K562 (cell line): Measurements from ENCODE around the gene SLC27A2. TPM values are rescaled to one million over a fixed set of nuclear protein-coding genes. Genes with fewer than 3 reads are reported as not detected.

Source experiments
- ATAC-seq: fragments of 200-7000 bp; cut with Tn5 transposase; 3 replicates; pipeline ENCODE4 v1.9.1; 2020; ENCODE audit warnings: moderate library complexity
- BruUV-seq: library from RNA; stranded (reverse); fragments of 400-500 nt; replicated peaks from 2 replicates; lab custom pipeline; 2021; lab: Mats Ljungman, UMichigan
- CTCF ChIA-PET: fragments of 300-600 bp; formaldehyde crosslinking; extraction: SDS; loops from one replicate; lab custom pipeline; 2021; ENCODE audit warnings: low intra/inter-chr PET ratio; lab: Yijun Ruan, JAX
- POLR2A ChIA-PET: fragments of 300-600, 350-650 bp; sonication (Branson Sonifier 250); formaldehyde crosslinking; extraction: SDS; loops from one replicate; lab custom pipeline; 2021; ENCODE audit warnings: antibody characterized with exemption, inconsistent platforms; lab: Yijun Ruan, JAX
- DNase-seq, 4 experiments: peaks; one replicate each; pipeline versions ENCODE4 v3.0.0 to v3.0.0-alpha.2; 2011 to 2018; ENCODE audit warnings: low spot score in 3 of 4, mixed read lengths in 3 of 4; ENCODE audit errors: extremely low read depth in 1 of 4
- FAIRE-seq: peaks from 2 replicates; lab custom pipeline; 2011; peaks lifted over from hg19 to GRCh38; lab: Jason Lieb, UNC
- H2AFZ ChIP-seq: 2 replicates; pipeline ENCODE4 v1.6.0; 2011; ENCODE audit warnings: low read depth, low read length, control low read depth, inconsistent platforms
- H3K27ac ChIP-seq: fragments of 200-600 bp; 3 replicates; pipeline ENCODE4 v1.8.0; 2011; ENCODE audit warnings: low read depth, mild to moderate bottlenecking, control low read depth, inconsistent platforms, low read length, moderate library complexity, mixed read lengths; ENCODE audit errors: extremely low read depth
- H3K27me3 ChIP-seq, 2 experiments: fragments of 300-600 bp in 1 of 2; 2 replicates in 1 of 2; 3 replicates in 1 of 2; pipeline versions ENCODE4 v1.6.0 to v1.8.0; 2011; ENCODE audit warnings: inconsistent platforms in 2 of 2, low read length in 2 of 2, mild to moderate bottlenecking in 1 of 2, mixed read lengths in 1 of 2, moderate library complexity in 1 of 2; ENCODE audit not compliant: control insufficient read depth in 2 of 2, insufficient read depth in 2 of 2
- H3K36me3 ChIP-seq: fragments of 300-600 bp; 3 replicates; pipeline ENCODE4 v1.8.0; 2011; ENCODE audit warnings: mild to moderate bottlenecking, low read length, inconsistent platforms; ENCODE audit not compliant: control insufficient read depth, insufficient read depth
- H3K4me1 ChIP-seq, 2 experiments: fragments of 200-600 bp in 1 of 2; replicated peaks in 1 of 2; 2 replicates in 1 of 2; 3 replicates in 1 of 2; pipeline versions ENCODE4 v1.5.1 to v1.8.0; 2011; ENCODE audit warnings: inconsistent platforms in 2 of 2, low read length in 2 of 2, mild to moderate bottlenecking in 1 of 2, mixed read lengths in 1 of 2, moderate library complexity in 1 of 2; ENCODE audit not compliant: control insufficient read depth in 2 of 2, insufficient read depth in 2 of 2
- H3K4me2 ChIP-seq: 2 replicates; pipeline ENCODE4 v1.6.1; 2011; ENCODE audit warnings: low read length, control low read depth, inconsistent platforms, mixed read lengths; ENCODE audit not compliant: insufficient read depth
- H3K4me3 ChIP-seq: fragments of 200-600 bp; sonication (generic), shearing (Covaris generic); 2 replicates; pipeline ENCODE4 v1.5.1; 2016; ENCODE audit warnings: control low read depth, inconsistent platforms
- H3K79me2 ChIP-seq: fragments of 200-600 bp; 3 replicates; pipeline ENCODE4 v1.8.0; 2011; ENCODE audit warnings: low read length, inconsistent platforms; ENCODE audit not compliant: control insufficient read depth, insufficient read depth
- H3K9ac ChIP-seq, 2 experiments: 2 replicates each; pipeline versions ENCODE4 v1.6.0 to v1.6.1; 2011; ENCODE audit warnings: low read depth in 2 of 2, low read length in 2 of 2, control low read depth in 1 of 2, inconsistent platforms in 1 of 2, mild to moderate bottlenecking in 1 of 2, mixed read lengths in 1 of 2; ENCODE audit not compliant: insufficient read depth in 1 of 2
- H3K9me1 ChIP-seq: one replicate; pipeline ENCODE4 v1.6.0; 2011; ENCODE audit warnings: inconsistent platforms, mild to moderate bottlenecking, low read length, moderate library complexity; ENCODE audit not compliant: control insufficient read depth, insufficient read depth
- H3K9me3 ChIP-seq: replicated peaks from 2 replicates; pipeline ENCODE4 v1.5.1; 2011; ENCODE audit warnings: low read depth, low read length, inconsistent platforms; ENCODE audit not compliant: control insufficient read depth, insufficient read depth
- H4K20me1 ChIP-seq: replicated peaks from 2 replicates; pipeline ENCODE4 v1.6.1; 2011; ENCODE audit warnings: low read length, inconsistent platforms, mixed read lengths; ENCODE audit not compliant: control insufficient read depth, insufficient read depth
- BCOR ChIP-seq: fragments of 450-650 bp; IDR thresholded peaks from 2 replicates; pipeline ENCODE4 v1.6.1; 2016
- HNRNPH1 ChIP-seq: fragments of 200-400 bp; formaldehyde crosslinking; optimal IDR thresholded peaks from 2 replicates; pipeline ENCODE3; 2017; ENCODE audit warnings: low read depth, mild to moderate bottlenecking, low read length, moderate library complexity
- JUND ChIP-seq, 2 experiments: IDR thresholded peaks; 2 replicates in 1 of 2; 3 replicates in 1 of 2; pipeline ENCODE4 v1.6.1; 2011; ENCODE audit warnings: borderline replicate concordance in 2 of 2, low read depth in 2 of 2, low read length in 2 of 2, improper control_type of control experiment in 1 of 2, missing biosample characterization in 1 of 2, missing genetic modification characterization in 1 of 2, missing genetic modification reagents in 1 of 2
- MECOM ChIP-seq: fragments of 250-450 bp; sonication (Bioruptor Pico); IDR thresholded peaks from 2 replicates; pipeline ENCODE4 v1.8.0; 2022; ENCODE audit warnings: inconsistent platforms
- PKNOX1 ChIP-seq: fragments of 450-650 bp; IDR thresholded peaks from 2 replicates; pipeline ENCODE4 v1.6.1; 2016
- POLR2H ChIP-seq: IDR thresholded peaks from 2 replicates; pipeline ENCODE4 v1.6.1; 2016; ENCODE audit warnings: missing genetic modification characterization, low read depth, mild to moderate bottlenecking, control low read depth, missing compliant biosample characterization, moderate library complexity
- SIRT6 ChIP-seq: IDR thresholded peaks from one replicate; pipeline ENCODE4 v1.6.1; 2012; ENCODE audit warnings: low read depth, mild to moderate bottlenecking, control low read depth, inconsistent platforms, low read length, moderate library complexity
- SMARCA4 ChIP-seq: fragments of 450-650 bp; IDR thresholded peaks from 2 replicates; pipeline ENCODE4 v1.6.1; 2016
- ZNF212 ChIP-seq: fragments of 450-650 bp; formaldehyde crosslinking; IDR thresholded peaks from 2 replicates; pipeline ENCODE4 v1.4.0; 2020; ENCODE audit warnings: mild to moderate bottlenecking
- ZNF444 ChIP-seq: fragments of 250-450 bp; sonication (Bioruptor Pico); IDR thresholded peaks from 2 replicates; pipeline ENCODE4 v1.4.0; 2020; ENCODE audit warnings: mild to moderate bottlenecking, moderate library complexity
- ZNF584 ChIP-seq: fragments of 200-800 bp; sonication (Bioruptor generic); IDR thresholded peaks from 2 replicates; pipeline ENCODE4 v1.6.1; 2016; ENCODE audit warnings: low read depth, mild to moderate bottlenecking, missing genetic modification characterization, missing compliant biosample characterization
- WGBS: fragments of 100-300 bp; shearing (Covaris generic); methylation state at CpG from one replicate; pipeline ENCODE4 v1.1.6; 2016; ENCODE audit warnings: low coverage, mixed read lengths; ENCODE audit not compliant: insufficient coverage; ENCODE audit errors: missing lambda C conversion rate; 5-methylcytosine and 5-hydroxymethylcytosine counted together
- in situ Hi-C: fragments of 300-500 bp; cut with MboI; formaldehyde crosslinking; loops from 4 replicates; pipeline ENCODE4 v1.15.0; 2018; ENCODE audit warnings: inconsistent platforms, mixed read lengths
- intact Hi-C: fragments of 100-400 bp; cut with micrococcal nuclease; formaldehyde crosslinking; loops from 2 replicates; pipeline ENCODE4 v1.14.2; 2022
- polyA plus RNA-seq, 8 experiments: library from polyadenylated mRNA; depleted of rRNA in 4 of 8; stranded (reverse) in 5 of 8; unstranded in 3 of 8; fragments of >200 nt; fragmentation: Nextera tagmentation in 2 of 8; fragmentation: Illumina TruSeq in 1 of 8; extraction: Ambion mirVana in 2 of 8; extraction: Trizol in 1 of 8; gene quantifications; 2 replicates each; pipeline versions ENCODE4 v1.2.1 to v1.2.3, GENCODE V29; 2011 to 2014; ENCODE audit warnings: inconsistent platforms in 1 of 8, missing spikeins in 1 of 8
- total RNA-seq, 7 experiments: library from RNA; depleted of rRNA in 6 of 7; stranded (reverse); fragments of >200 nt in 6 of 7; fragmentation: Illumina TruSeq in 2 of 7; extraction: Trizol in 2 of 7; gene quantifications; 2 replicates each; pipeline versions ENCODE4 v1.2.1 to v1.2.3, GENCODE V29; 2011 to 2021; ENCODE audit warnings: low replicate concordance in 1 of 7
- TF ChIP-seq, protein P1 (sequence below): fragments of 450-650 bp; IDR thresholded peaks from 2 replicates; pipeline ENCODE4 v1.6.1; 2018; ENCODE audit not compliant: partially characterized antibody
- TF ChIP-seq, protein P2 (sequence below): fragments of 150-350 bp; IDR thresholded peaks from 2 replicates; pipeline ENCODE4 v1.6.1; 2014; ENCODE audit warnings: low read depth, mild to moderate bottlenecking, low read length, borderline replicate concordance

SLC27A2 gene
- total and polyA plus RNA-seq, 9 of the 15 experiments (the other 6 are each of a cell fraction or from before 2014, with no cell fraction given), result 4.9 to 38.0 (median 22.7) TPM

DNA sequence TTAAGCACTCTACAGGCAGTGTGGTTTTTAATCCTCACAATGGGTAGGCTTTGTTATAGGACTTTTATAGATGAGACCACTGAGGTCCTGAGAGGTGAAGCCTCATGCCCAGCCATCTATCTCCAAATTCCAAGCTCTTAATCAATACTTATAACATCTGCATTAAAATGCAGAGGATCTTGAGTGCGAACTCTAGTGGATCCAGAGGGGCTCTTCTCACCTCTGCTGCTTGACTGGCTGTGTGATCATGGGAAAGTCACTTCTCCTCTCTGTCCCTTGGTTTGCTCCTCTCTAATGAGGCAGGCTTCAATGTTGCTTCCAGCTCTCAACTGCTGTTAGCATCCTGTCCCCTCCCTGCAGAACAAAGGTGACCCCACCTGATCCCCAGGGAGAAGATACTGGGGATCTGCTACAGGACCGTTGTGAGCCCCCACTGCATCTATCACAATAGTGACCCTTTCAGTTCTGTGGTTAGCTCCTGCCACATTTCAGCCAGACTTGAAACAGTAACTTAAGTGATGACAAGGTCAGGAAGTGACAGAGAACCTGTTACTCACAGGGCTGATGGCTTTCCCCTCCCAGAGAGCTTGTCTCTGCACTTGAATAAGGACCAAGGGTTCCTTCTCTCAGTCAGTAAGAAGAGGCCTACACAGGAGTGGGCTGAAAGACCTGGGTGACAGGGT is 1.3 kb downstream of the SLC27A2 start:
- in situ Hi-C loops (no loop called here), intact Hi-C loops (loop anchor here (2.0 to 5.0 kb wide), 4 partner anchors 34 to 244 kb away; no protein-coding TSS in a partner anchor)
- H3K4me1 ChIP-seq, result peaks cover 16 to 21% of the 10 kb centered on the region in 2 experiments; a peak in 4 of 5 replicates
- peak overlapping the region; percentile 85 for H3K4me2 ChIP-seq
- H3K9me3 ChIP-seq, result no peaks in the 10 kb centered on the region
- H3K9ac ChIP-seq, result peak overlapping the region; percentile 35 to 96
- ATAC-seq, result peak; percentile 43
- peak overlapping the region; percentile 95 for H2AFZ ChIP-seq
- no peaks in the 10 kb centered on the region for H4K20me1 ChIP-seq
- 41% methylated on average over 2 of the region's 2 CpGs for WGBS
- DNase-seq, result peak in 2 of 4 experiments; percentile 39 to 62
- POLR2A ChIA-PET, result interaction anchor here (0.6 to 2.0 kb wide), 5 partner anchors 12 to 78 kb away, joined by 3 to 8 read pairs (median 4); no protein-coding TSS in a partner anchor
- H3K4me3 ChIP-seq, result peak overlapping the region; percentile 65
- peaks cover 25% of the 10 kb centered on the region for H3K79me2 ChIP-seq
- FAIRE-seq, result peak; percentile 79
- no peaks in the 10 kb centered on the region; the same call in 2 of the 3 replicates for H3K36me3 ChIP-seq
- CTCF ChIA-PET, result no interaction called here
- H3K9me1 ChIP-seq, result no peaks in the 10 kb centered on the region
- H3K27ac ChIP-seq, result no peak overlapping the region
- BruUV-seq, result TSS peak; percentile 46
- no peaks in the 10 kb centered on the region for H3K27me3 ChIP-seq
- 0 out of 2 replicates have a peak, but pooled peaks have one; percentile 31 for TF ChIP-seq ZNF584 (CRISPR knock-in tag)
- TF ChIP-seq ZNF444 (CRISPR knock-in tag), result no peak
- 0 out of 2 replicates have a peak, but pooled peaks have one; percentile 26 for TF ChIP-seq JUND (IDR thresholded peaks at IDR 0.05; ENCODE audit: borderline replicate concordance, low read depth, low read length)
- no peak for TF ChIP-seq JUND (tag; IDR thresholded peaks at IDR 0.05; ENCODE audit: borderline replicate concordance, low read depth, low read length)
- TF ChIP-seq, protein P1, sequence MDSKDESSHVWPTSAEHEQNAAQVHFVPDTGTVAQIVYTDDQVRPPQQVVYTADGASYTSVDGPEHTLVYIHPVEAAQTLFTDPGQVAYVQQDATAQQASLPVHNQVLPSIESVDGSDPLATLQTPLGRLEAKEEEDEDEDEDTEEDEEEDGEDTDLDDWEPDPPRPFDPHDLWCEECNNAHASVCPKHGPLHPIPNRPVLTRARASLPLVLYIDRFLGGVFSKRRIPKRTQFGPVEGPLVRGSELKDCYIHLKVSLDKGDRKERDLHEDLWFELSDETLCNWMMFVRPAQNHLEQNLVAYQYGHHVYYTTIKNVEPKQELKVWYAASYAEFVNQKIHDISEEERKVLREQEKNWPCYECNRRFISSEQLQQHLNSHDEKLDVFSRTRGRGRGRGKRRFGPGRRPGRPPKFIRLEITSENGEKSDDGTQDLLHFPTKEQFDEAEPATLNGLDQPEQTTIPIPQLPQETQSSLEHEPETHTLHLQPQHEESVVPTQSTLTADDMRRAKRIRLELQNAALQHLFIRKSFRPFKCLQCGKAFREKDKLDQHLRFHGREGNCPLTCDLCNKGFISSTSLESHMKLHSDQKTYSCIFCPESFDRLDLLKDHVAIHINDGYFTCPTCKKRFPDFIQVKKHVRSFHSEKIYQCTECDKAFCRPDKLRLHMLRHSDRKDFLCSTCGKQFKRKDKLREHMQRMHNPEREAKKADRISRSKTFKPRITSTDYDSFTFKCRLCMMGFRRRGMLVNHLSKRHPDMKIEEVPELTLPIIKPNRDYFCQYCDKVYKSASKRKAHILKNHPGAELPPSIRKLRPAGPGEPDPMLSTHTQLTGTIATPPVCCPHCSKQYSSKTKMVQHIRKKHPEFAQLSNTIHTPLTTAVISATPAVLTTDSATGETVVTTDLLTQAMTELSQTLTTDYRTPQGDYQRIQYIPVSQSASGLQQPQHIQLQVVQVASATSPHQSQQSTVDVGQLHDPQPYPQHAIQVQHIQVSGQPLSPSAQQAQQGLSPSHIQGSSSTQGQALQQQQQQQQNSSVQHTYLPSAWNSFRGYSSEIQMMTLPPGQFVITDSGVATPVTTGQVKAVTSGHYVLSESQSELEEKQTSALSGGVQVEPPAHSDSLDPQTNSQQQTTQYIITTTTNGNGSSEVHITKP, result peak; percentile 71
- no peak for TF ChIP-seq POLR2H
- no peak for TF ChIP-seq HNRNPH1
- TF ChIP-seq MECOM (CRISPR knock-in tag), result no peak
- peak; percentile 10; the same call in 1 of the 2 replicates for TF ChIP-seq BCOR
- no peak for TF ChIP-seq ZNF212 (CRISPR knock-in tag)
- peak; percentile 45; the same call in 1 of the 2 replicates for TF ChIP-seq PKNOX1
- no peak for TF ChIP-seq SIRT6
- TF ChIP-seq, protein P2, sequence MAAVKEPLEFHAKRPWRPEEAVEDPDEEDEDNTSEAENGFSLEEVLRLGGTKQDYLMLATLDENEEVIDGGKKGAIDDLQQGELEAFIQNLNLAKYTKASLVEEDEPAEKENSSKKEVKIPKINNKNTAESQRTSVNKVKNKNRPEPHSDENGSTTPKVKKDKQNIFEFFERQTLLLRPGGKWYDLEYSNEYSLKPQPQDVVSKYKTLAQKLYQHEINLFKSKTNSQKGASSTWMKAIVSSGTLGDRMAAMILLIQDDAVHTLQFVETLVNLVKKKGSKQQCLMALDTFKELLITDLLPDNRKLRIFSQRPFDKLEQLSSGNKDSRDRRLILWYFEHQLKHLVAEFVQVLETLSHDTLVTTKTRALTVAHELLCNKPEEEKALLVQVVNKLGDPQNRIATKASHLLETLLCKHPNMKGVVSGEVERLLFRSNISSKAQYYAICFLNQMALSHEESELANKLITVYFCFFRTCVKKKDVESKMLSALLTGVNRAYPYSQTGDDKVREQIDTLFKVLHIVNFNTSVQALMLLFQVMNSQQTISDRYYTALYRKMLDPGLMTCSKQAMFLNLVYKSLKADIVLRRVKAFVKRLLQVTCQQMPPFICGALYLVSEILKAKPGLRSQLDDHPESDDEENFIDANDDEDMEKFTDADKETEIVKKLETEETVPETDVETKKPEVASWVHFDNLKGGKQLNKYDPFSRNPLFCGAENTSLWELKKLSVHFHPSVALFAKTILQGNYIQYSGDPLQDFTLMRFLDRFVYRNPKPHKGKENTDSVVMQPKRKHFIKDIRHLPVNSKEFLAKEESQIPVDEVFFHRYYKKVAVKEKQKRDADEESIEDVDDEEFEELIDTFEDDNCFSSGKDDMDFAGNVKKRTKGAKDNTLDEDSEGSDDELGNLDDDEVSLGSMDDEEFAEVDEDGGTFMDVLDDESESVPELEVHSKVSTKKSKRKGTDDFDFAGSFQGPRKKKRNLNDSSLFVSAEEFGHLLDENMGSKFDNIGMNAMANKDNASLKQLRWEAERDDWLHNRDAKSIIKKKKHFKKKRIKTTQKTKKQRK, result no peak
- TF ChIP-seq SMARCA4, result no peak
